ENCODE results near the gene TPH2.

Gene TPH2

GRCh38 chr12:72033991-72034390, 95.3 kb downstream of the TPH2 start:
- no peak for DNase-seq (ENCODE audit: low read depth, low spot score)

GRCh38 chr12:72035625-72036024, 97.0 kb downstream of the TPH2 start:
- DNase-seq (ENCODE audit: low read depth, low spot score), result peak; percentile 15

GRCh38 chr12:72036393-72036792, 97.7 kb downstream of the TPH2 start:
- no peak for DNase-seq (ENCODE audit: low read depth, low spot score)

GRCh38 chr12:72037006-72037795, 98.6 kb downstream of the TPH2 start:
- no peak for DNase-seq (ENCODE audit: low read depth, low spot score)

- no peak for DNase-seq (ENCODE audit: low read depth, low spot score)
These were observed 103.2 kb downstream of the TPH2 start for GRCh38 chr12:72041811-72042210.

GRCh38 chr12:72053604-72054003, 115.0 kb downstream of the TPH2 start:
- DNase-seq (ENCODE audit: low read depth, low spot score), result peak; percentile 23

- DNase-seq (ENCODE audit: low read depth, low spot score), result no peak
These were observed 115.9 kb downstream of the TPH2 start for GRCh38 chr12:72054511-72054910.

- DNase-seq (ENCODE audit: low read depth, low spot score), result no peak
These were observed 118.8 kb downstream of the TPH2 start for GRCh38 chr12:72057330-72057914.

- DNase-seq (ENCODE audit: low read depth, low spot score), result no peak
These were observed 124.4 kb downstream of the TPH2 start for GRCh38 chr12:72063073-72063472.

GRCh38 chr12:72071030-72071429, 132.4 kb downstream of the TPH2 start:
- no peak for DNase-seq (ENCODE audit: low read depth, low spot score)

GRCh38 chr12:72072592-72073212, 134.1 kb downstream of the TPH2 start:
- no peak for DNase-seq (ENCODE audit: low read depth, low spot score)

- no peak for DNase-seq (ENCODE audit: low read depth, low spot score)
These were observed 135.4 kb downstream of the TPH2 start for GRCh38 chr12:72074065-72074464.

GRCh38 chr12:72074956-72075355, 136.3 kb downstream of the TPH2 start:
- DNase-seq (ENCODE audit: low read depth, low spot score), result no peak

GRCh38 chr12:72075401-72075800, 136.8 kb downstream of the TPH2 start:
- no peak for DNase-seq (ENCODE audit: low read depth, low spot score)

GRCh38 chr12:72075891-72076557, 137.4 kb downstream of the TPH2 start:
- no peak for DNase-seq (ENCODE audit: low read depth, low spot score)

GRCh38 chr12:72076558-72076915, 137.9 kb downstream of the TPH2 start:
- no peak for DNase-seq (ENCODE audit: low read depth, low spot score)

GRCh38 chr12:72077111-72077820, 138.6 kb downstream of the TPH2 start:
- no peak for DNase-seq (ENCODE audit: low read depth, low spot score)

GRCh38 chr12:72081777-72082176, 143.1 kb downstream of the TPH2 start:
- DNase-seq (ENCODE audit: low read depth, low spot score), result no peak

Measured in ELF-1 (cell line).